ENCODE results near the gene COX19. TPM values are rescaled to one million over a fixed set of nuclear protein-coding genes. Genes with fewer than 3 reads are reported as not detected.

Gene COX19
- total and polyA plus RNA-seq, 2 donors (not counting 3 experiments of a cell fraction or from before 2014, with no cell fraction given), result 6.8 to 10.6 TPM

GRCh38 chr7:958221-959200 lies 16.8 kb downstream of the COX19 start:
- no peak overlapping the region for H2AFZ ChIP-seq (ENCODE audit: low read depth, low read length)
- no peak overlapping the region for H3K9ac ChIP-seq (replicated peaks; ENCODE audit: extremely low read depth, insufficient read depth, low read length)
- ChIA-PET POLR2A (interaction anchor here (1.2 kb wide), 1 partner anchor 8 kb away, joined by 3 read pairs; no protein-coding TSS in a partner anchor), CTCF (interaction anchor here (1.1 to 1.5 kb wide), 2 partner anchors 14 to 127 kb away, joined by 3 to 4 read pairs; partner anchors contain the start of gene SUN1)
- H3K4me2 ChIP-seq (ENCODE audit: insufficient read depth, low read length), result no peak overlapping the region
- no peaks in the 10 kb centered on the region for H3K9me1 ChIP-seq (replicated peaks; ENCODE audit: control insufficient read depth, extremely low read depth, insufficient read depth, low read length)
- no peaks in the 10 kb centered on the region for H3K9me3 ChIP-seq (replicated peaks; ENCODE audit: control insufficient read depth, insufficient read depth, low read length)
- no peaks in the 10 kb centered on the region for H3K79me2 ChIP-seq (ENCODE audit: control insufficient read depth, insufficient read depth, low read length)
- H3K27ac ChIP-seq (ENCODE audit: insufficient read depth, low read depth, low read length), result no peak overlapping the region
- H3K27me3 ChIP-seq (ENCODE audit: control insufficient read depth in 2 of 2, insufficient read depth in 2 of 2, low read length in 2 of 2), result peaks cover 0 to 2% of the 10 kb centered on the region in 2 experiments
- intact Hi-C loops (cut with micrococcal nuclease) (no loop called here), dilution Hi-C loops (cut with MboI; ENCODE audit: extremely low pct_ligation_motif_present, low sequenced_read_pairs) (no loop called here)
- FAIRE-seq (no peak), DNase-seq (ENCODE audit: low read depth, low spot score) (no peak)
- no peaks in the 10 kb centered on the region for H3K4me1 ChIP-seq (ENCODE audit: control insufficient read depth, extremely low read depth, insufficient read depth, low read length)
- TF ChIP-seq POLR2AphosphoS5 (IDR thresholded peaks at IDR 0.05; ENCODE audit: insufficient read depth, low read depth, low read length), result no peak
- TF ChIP-seq, protein P1, sequence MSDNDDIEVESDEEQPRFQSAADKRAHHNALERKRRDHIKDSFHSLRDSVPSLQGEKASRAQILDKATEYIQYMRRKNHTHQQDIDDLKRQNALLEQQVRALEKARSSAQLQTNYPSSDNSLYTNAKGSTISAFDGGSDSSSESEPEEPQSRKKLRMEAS (IDR thresholded peaks at IDR 0.05; ENCODE audit: insufficient read depth, insufficient read length), result no peak
- TF ChIP-seq CTCF (IDR thresholded peaks at IDR 0.05; ENCODE audit: extremely low read depth in 1 of 2, insufficient read depth in 1 of 2, low read depth in 1 of 2, low read length in 2 of 2), result no peak
- TF ChIP-seq GATA2 (IDR thresholded peaks at IDR 0.05; ENCODE audit: insufficient read depth, insufficient read length, low read depth, low read length), result no peak
- no peak for TF ChIP-seq EZH2 (IDR thresholded peaks at IDR 0.05; ENCODE audit: borderline replicate concordance, low read depth, low read length, severe bottlenecking)
- no peak overlapping the region for H3K4me3 ChIP-seq (replicated peaks in 1 of 3; ENCODE audit: insufficient read depth in 1 of 3, low read depth in 1 of 3, low read length in 3 of 3)
- no peaks in the 10 kb centered on the region for H4K20me1 ChIP-seq (replicated peaks; ENCODE audit: control insufficient read depth, extremely low read depth, insufficient read depth, low read length)
- no peaks in the 10 kb centered on the region for H3K36me3 ChIP-seq (ENCODE audit: control insufficient read depth in 2 of 2, extremely low read depth in 1 of 2, insufficient read depth in 2 of 2, low read length in 2 of 2)
- no TSS peak for BruUV-seq (replicated peaks)
